Spleen (tissue), 11 donors: ENCODE measurements around the gene FAM20A. TPM values are rescaled to one million over a fixed set of nuclear protein-coding genes. Genes with fewer than 3 reads are reported as not detected.
"Not testable (repeated sequence)": the region's sequence is repeated elsewhere in the genome, so short reads cannot be mapped to it uniquely, and the experiment has no call there.

Experiments
- DNase-seq: peaks from one replicate; pipeline ENCODE4 v3.0.0-alpha.2; 2020
- H3K27ac ChIP-seq, 8 donors: fragments of 200-600 bp; sonication (generic) in 7 of 8; 1 replicate in 4 of 8; 2 replicates in 4 of 8; pipeline versions ENCODE4 v1.5.0 to v1.8.0; 2016 to 2021; ENCODE audit warnings: inconsistent platforms in 4 of 8, mild to moderate bottlenecking in 4 of 8, moderate library complexity in 1 of 8
- H3K27me3 ChIP-seq, 7 donors: fragments of 200-600 bp; sonication (generic) in 6 of 7; replicated peaks in 1 of 7; 1 replicate in 4 of 7; 2 replicates in 3 of 7; pipeline versions ENCODE4 v1.5.0 to v1.8.0; 2016 to 2021; ENCODE audit warnings: inconsistent platforms in 3 of 7, mild to moderate bottlenecking in 1 of 7
- H3K36me3 ChIP-seq, 6 donors: fragments of 200-600 bp; sonication (generic) in 5 of 6; 1 replicate in 4 of 6; 2 replicates in 2 of 6; pipeline versions ENCODE4 v1.5.0 to v1.8.0; 2016 to 2021; ENCODE audit warnings: inconsistent platforms in 2 of 6
- H3K4me1 ChIP-seq, 6 donors: fragments of 200-600 bp; sonication (generic) in 5 of 6; 1 replicate in 3 of 6; 2 replicates in 3 of 6; pipeline versions ENCODE4 v1.5.0 to v1.8.0; 2016 to 2021; ENCODE audit warnings: inconsistent platforms in 3 of 6
- H3K4me3 ChIP-seq, 8 donors: fragments of 200-600 bp; sonication (generic) in 7 of 8; 1 replicate in 4 of 8; 2 replicates in 4 of 8; pipeline versions ENCODE4 v1.5.0 to v1.8.0; 2016 to 2021; ENCODE audit warnings: inconsistent platforms in 4 of 8, mild to moderate bottlenecking in 4 of 8, moderate library complexity in 2 of 8
- H3K9me3 ChIP-seq, 8 donors: fragments of 200-600 bp; sonication (generic) in 7 of 8; 1 replicate in 4 of 8; 2 replicates in 4 of 8; pipeline versions ENCODE4 v1.5.0 to v1.8.0; 2016 to 2021; ENCODE audit warnings: inconsistent platforms in 4 of 8
- POLR2A ChIP-seq, 3 donors: fragments of 450-650 bp; IDR thresholded peaks; one replicate each; pipeline ENCODE4 v1.5.1; 2017; ENCODE audit warnings: antibody characterized with exemption in 3 of 3, mild to moderate bottlenecking in 1 of 3
- POLR2AphosphoS5 ChIP-seq, 3 donors: sonication (generic); formaldehyde crosslinking; IDR thresholded peaks; one replicate each; pipeline ENCODE4 v1.5.1; 2017; ENCODE audit warnings: antibody characterized with exemption in 3 of 3
- WGBS, 5 donors: extraction: QIAGEN DNeasy Blood & Tissue Kit in 3 of 5; methylation state at CpG; one replicate each; pipeline versions ENCODE4 v1.1.5 to v1.1.7; 2013 to 2018; 5-methylcytosine and 5-hydroxymethylcytosine counted together
- intact Hi-C: fragments of 100-400 bp; cut with DNase I; formaldehyde crosslinking; loops from one replicate; pipeline ENCODE4 v1.15.0; 2023; ENCODE audit warnings: low total_unique reads
- polyA plus RNA-seq, 3 donors: library from polyadenylated mRNA; stranded (reverse); fragments of 200-250 nt; gene quantifications; one replicate each; pipeline ENCODE4 v1.2.1, GENCODE V29; 2013
- total RNA-seq, 7 donors: library from RNA; depleted of rRNA in 3 of 7; stranded (reverse); fragments of >200 nt in 3 of 7; fragmentation: NEBNext Ultra II Directional in 4 of 7; extraction: Animal tissue kit (Norgen Biotek cat#: 25700) in 4 of 7; gene quantifications; one replicate each; pipeline versions ENCODE4 v1.1.0 to v1.2.1, GENCODE V29; 2016 to 2021
- TF ChIP-seq, protein P1 (sequence below), 11 experiments: fragments of 200-600 bp in 7 of 11; fragments of 450-650 bp in 4 of 11; sonication (generic) in 4 of 11; IDR thresholded peaks in 8 of 11; conservative IDR thresholded peaks in 3 of 11; 1 replicate in 7 of 11; 2 replicates in 4 of 11; pipeline versions ENCODE4 v1.4.0 to v1.8.0; 2016 to 2021; ENCODE audit warnings: antibody characterized with exemption in 11 of 11, inconsistent platforms in 4 of 11, mild to moderate bottlenecking in 1 of 11
- donor health status: healthy with polysubstance abuse.
- donor health status: DM: no; HTN: no; CAD: no; lungs with moderate emphysema.
- donor health status: DM: no; HTN: no; CAD: no.
- donor health status: Bipolar disorder and iron deficiency.
- donor health status: healthy.
- donor health status: DM: no; HTN: no; CAD: no.
- donor health status: DM: yes; HTN: yes; CAD: no.

Gene FAM20A
- total and polyA plus RNA-seq, 10 donors = 5.0 to 58.0 (median 26.1) TPM

- Histone ChIP-seq H3K27ac (no peak overlapping the region), H3K9me3 (no peaks in the 10 kb centered on the region), H3K36me3 (peaks cover 0 to 100% (median 91%) of the 10 kb centered on the region in 6 donors), H3K4me3 (no peak overlapping the region), H3K27me3 (no peaks in the 10 kb centered on the region), H3K4me1 (peaks cover 0 to 34% (median 2%) of the 10 kb centered on the region in 6 donors)
- DNase-seq = no peak
- 82 to 93% (median 90%) methylated on average over 4 of the region's 4 CpGs for WGBS, 5 donors
- TF ChIP-seq POLR2A (IDR thresholded peaks at IDR 0.05) (no peak), POLR2AphosphoS5 (IDR thresholded peaks at IDR 0.05) (no peak)
- TF ChIP-seq, protein P1, sequence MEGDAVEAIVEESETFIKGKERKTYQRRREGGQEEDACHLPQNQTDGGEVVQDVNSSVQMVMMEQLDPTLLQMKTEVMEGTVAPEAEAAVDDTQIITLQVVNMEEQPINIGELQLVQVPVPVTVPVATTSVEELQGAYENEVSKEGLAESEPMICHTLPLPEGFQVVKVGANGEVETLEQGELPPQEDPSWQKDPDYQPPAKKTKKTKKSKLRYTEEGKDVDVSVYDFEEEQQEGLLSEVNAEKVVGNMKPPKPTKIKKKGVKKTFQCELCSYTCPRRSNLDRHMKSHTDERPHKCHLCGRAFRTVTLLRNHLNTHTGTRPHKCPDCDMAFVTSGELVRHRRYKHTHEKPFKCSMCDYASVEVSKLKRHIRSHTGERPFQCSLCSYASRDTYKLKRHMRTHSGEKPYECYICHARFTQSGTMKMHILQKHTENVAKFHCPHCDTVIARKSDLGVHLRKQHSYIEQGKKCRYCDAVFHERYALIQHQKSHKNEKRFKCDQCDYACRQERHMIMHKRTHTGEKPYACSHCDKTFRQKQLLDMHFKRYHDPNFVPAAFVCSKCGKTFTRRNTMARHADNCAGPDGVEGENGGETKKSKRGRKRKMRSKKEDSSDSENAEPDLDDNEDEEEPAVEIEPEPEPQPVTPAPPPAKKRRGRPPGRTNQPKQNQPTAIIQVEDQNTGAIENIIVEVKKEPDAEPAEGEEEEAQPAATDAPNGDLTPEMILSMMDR (IDR thresholded peaks at IDR 0.05 in 8 of 11, conservative IDR thresholded peaks at IDR 0.05 in 3 of 11) = no peak
- intact Hi-C loops = no loop called here
Measured at GRCh38 chr17:68527314-68527713, 73.9 kb downstream of the FAM20A start.

DNA sequence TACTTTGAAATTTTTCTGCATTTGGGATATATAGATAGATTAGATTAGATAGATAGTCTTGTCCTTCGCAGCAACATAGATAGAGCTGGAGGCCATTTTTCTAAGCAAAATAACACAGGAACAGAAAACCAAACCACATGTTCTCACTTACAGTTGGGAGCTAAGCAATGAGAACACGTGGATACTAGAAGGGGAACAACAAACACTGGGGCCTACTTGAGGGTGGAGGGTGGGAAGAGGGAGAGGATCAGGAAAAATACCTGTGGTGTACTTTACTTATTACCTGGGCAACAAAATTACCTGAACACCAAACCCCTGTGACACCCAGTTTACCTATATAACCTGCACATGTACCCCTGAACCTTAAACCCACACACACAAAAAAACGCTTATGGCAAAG lies 74.6 kb downstream of the FAM20A start:
- H3K27me3 ChIP-seq = no peaks in the 10 kb centered on the region
- H3K4me3 ChIP-seq = no peak overlapping the region
- DNase-seq = no peak
- no peak overlapping the region for H3K27ac ChIP-seq
- TF ChIP-seq POLR2A (IDR thresholded peaks at IDR 0.05) = no peak
- TF ChIP-seq, protein P1 (IDR thresholded peaks at IDR 0.05 in 8 of 11, conservative IDR thresholded peaks at IDR 0.05 in 3 of 11) = no peak
- TF ChIP-seq POLR2AphosphoS5 (IDR thresholded peaks at IDR 0.05) = no peak
- H3K4me1 ChIP-seq = peaks cover 0 to 41% (median 4%) of the 10 kb centered on the region in 6 donors
- H3K9me3 ChIP-seq = no peaks in the 10 kb centered on the region
- H3K36me3 ChIP-seq = peaks cover 0 to 100% (median 89%) of the 10 kb centered on the region in 6 donors
- WGBS, 5 donors = 77 to 81% (median 79%) methylated on average over 3 of the region's 3 CpGs
- intact Hi-C loops = no loop called here

- DNase-seq = no peak
- Histone ChIP-seq H3K27me3 (no peaks in the 10 kb centered on the region), H3K9me3 (no peaks in the 10 kb centered on the region), H3K4me3 (no peak overlapping the region), H3K36me3 (peaks cover 0 to 99% (median 64%) of the 10 kb centered on the region in 6 donors), H3K27ac (no peak overlapping the region), H3K4me1 (peaks cover 3 to 73% (median 25%) of the 10 kb centered on the region in 6 donors)
- intact Hi-C loops = no loop called here
- TF ChIP-seq, protein P1 (IDR thresholded peaks at IDR 0.05 in 8 of 11, conservative IDR thresholded peaks at IDR 0.05 in 3 of 11) = no peak
Measured at GRCh38 chr17:68522266-68522665, 78.9 kb downstream of the FAM20A start.

GRCh38 chr17:68519911-68520310 lies 81.3 kb downstream of the FAM20A start:
- intact Hi-C loops = no loop called here
- no peak for DNase-seq
- H3K36me3 ChIP-seq = peaks cover 0 to 99% (median 63%) of the 10 kb centered on the region in 6 donors
- H3K27ac ChIP-seq = no peak overlapping the region
- WGBS, 5 donors = 67 to 91% (median 76%) methylated on average over 1 of the region's 1 CpG
- no peaks in the 10 kb centered on the region for H3K9me3 ChIP-seq
- H3K27me3 ChIP-seq = no peaks in the 10 kb centered on the region
- H3K4me3 ChIP-seq = no peak overlapping the region
- TF ChIP-seq, protein P1 (IDR thresholded peaks at IDR 0.05 in 8 of 11, conservative IDR thresholded peaks at IDR 0.05 in 3 of 11) = no peak
- peak in 1 of 3 donors; percentile 33 for TF ChIP-seq POLR2AphosphoS5 (IDR thresholded peaks at IDR 0.05)
- no peak for TF ChIP-seq POLR2A (IDR thresholded peaks at IDR 0.05)
- peaks cover 11 to 81% (median 38%) of the 10 kb centered on the region in 6 donors for H3K4me1 ChIP-seq

GRCh38 chr17:68519051-68519450 lies 82.1 kb downstream of the FAM20A start:
- WGBS, 5 donors = 69 to 86% (median 72%) methylated on average over 3 of the region's 3 CpGs
- H3K4me3 ChIP-seq, intact Hi-C loops, H3K27me3 ChIP-seq, H3K9me3 ChIP-seq, DNase-seq: not testable (repeated sequence)
- Histone ChIP-seq H3K4me1 (peaks cover 18 to 90% (median 46%) of the 10 kb centered on the region in 6 donors), H3K27ac (peak overlapping the region in 2 of 8 donors; percentile 19 to 42), H3K36me3 (peaks cover 0 to 92% (median 58%) of the 10 kb centered on the region in 6 donors)
